8988T (cell line): Measurements from ENCODE around the gene TGFB3.
"Not testable (repeated sequence)": the region's sequence is repeated elsewhere in the genome, so short reads cannot be mapped to it uniquely, and the experiment has no call there.

ENCODE experiments used
- DNase-seq: peaks from one replicate; pipeline ENCODE4 v3.0.0; 2011

TGFB3 gene

DNA sequence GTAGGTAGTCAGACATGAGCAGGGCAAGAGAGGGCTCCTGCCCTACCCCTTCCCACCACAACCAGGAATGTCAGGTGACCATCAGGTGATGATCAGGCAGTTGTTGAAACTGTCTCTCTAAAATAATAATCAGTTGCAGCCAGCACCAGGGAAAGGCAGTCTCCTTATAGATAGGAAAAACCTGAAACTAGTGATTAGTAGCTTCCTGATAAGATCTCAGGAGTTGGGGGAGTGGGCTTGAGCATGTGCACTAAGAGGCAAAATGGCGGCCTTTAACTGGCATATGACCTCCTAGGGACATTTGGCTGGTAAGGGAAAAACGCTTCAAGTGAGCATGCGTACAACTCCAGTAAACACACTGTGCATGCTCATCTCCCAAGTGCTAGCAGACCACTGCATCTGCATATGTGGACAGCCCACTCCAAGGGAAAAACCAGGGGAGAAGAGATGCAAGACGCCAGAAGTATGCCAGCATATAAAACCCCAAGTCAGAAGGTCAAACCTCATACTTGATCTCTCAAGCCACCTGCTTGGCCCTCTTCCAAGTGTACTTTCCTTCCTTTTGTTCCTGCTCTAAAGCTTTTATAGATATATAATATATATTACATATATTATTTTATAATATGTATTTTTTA lies 37.1 kb downstream of the TGFB3 start:
- DNase-seq = no peak

DNA sequence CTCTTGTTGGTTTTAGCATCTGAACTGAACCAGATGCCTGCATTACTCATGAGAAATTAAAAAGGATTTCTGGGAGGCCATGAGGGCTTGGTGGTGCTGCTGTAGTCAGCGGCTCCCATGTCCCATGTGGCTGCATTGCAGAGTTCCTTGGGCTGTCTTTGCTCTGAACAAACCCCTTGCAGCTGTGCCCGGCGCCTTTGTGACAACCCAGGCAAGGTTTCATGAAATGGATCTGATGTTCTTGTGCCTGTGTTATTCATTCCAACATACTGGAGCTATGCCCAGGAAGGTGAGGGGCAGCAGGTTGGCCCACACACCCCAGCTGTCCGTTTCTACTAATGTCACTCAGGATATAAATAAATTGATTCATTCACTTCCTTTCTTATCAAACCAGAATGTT lies 40.8 kb downstream of the TGFB3 start:
- no peak for DNase-seq

- no peak for DNase-seq
Measured at GRCh38 chr14:75939200-75939599, 42.6 kb downstream of the TGFB3 start.

- no peak for DNase-seq
Measured at GRCh38 chr14:75934998-75935628, 46.7 kb downstream of the TGFB3 start.

GRCh38 chr14:75933712-75934296 lies 48.0 kb downstream of the TGFB3 start:
- no peak for DNase-seq

- no peak for DNase-seq
Measured at GRCh38 chr14:75928690-75929181, 53.1 kb downstream of the TGFB3 start.

DNA sequence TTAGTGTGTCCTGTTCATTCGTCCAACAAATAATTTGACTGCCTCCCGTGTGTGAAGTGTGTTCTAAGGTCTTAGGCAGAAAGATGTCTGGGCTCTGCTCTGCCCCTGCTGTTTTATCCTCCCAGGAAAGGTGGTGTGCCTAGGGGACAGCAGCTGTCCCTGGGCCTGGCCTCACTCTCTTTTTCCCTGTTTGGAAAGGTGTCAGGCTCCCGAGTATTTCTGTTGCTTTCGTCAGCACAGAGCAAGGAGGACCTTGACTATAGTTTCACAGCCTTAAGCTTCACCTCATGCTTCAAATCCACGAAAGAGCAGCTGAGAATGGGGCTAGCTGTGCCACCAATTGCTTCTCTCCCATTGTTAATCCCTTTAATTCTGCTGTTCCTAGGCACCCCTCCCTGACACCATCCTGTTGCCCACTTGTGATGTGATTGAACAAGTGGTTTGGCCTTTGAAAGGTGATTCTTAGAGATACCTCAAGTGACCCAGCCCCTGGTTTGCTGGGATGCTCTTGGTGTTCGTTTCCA lies 54.2 kb downstream of the TGFB3 start:
- DNase-seq = no peak

DNA sequence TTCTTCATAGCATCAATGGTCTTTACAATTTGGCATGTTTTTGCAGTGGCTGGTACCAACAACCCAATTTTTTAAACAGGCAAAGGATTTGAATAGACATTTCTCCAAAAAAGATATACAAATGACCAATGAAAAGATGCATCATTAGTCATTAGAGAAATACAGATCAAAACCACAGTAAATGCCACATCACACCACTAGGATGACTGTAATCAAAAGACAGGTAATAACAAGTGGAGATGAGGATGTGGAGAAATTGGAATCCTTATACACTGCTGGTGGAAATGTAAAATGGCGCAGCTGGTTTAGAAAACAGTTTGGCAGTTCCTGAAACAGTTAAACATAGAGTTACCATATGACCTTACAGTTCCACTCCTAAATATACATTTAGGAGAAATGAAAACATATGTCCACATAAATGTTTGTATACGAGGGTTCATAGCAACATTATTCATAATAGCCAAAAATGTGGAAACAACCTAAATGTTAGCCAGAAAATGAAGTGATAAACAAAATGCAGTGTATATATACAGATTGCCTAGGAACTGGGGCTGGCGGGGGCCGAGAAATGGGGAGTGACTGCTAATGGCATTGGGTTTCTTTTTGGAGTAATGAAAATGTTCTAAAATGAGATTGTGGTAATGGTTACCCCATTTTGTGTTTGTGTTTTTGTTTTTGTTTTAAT lies 55.2 kb downstream of the TGFB3 start:
- DNase-seq = no peak

GRCh38 chr14:75925141-75925840 lies 56.5 kb downstream of the TGFB3 start:
- not testable (repeated sequence) for DNase-seq

DNA sequence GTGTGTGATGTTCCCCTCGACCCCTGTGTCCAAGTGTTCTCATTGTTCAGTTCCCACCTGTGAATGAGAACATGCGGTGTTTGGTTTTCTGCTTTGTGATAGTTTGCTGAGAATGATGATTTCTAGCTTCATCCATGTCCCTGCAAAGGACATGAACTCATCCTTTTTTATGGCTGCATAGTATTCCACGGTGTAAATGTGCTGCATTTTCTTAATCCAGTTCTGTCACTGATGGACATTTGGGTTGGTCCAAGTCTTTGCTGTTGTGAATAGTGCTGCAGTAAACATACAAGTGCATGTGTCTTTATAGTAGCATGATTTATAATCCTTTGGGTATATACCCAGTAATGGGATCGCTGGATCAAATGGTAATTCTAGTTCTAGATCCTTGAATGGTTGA lies 61.4 kb downstream of the TGFB3 start:
- not testable (repeated sequence) for DNase-seq

- no peak for DNase-seq
Measured at GRCh38 chr14:75917946-75918335, 63.9 kb downstream of the TGFB3 start.

- DNase-seq = no peak
Measured at GRCh38 chr14:75917322-75917945, 64.4 kb downstream of the TGFB3 start.

GRCh38 chr14:75915045-75915444 lies 66.8 kb downstream of the TGFB3 start:
- no peak for DNase-seq

DNA sequence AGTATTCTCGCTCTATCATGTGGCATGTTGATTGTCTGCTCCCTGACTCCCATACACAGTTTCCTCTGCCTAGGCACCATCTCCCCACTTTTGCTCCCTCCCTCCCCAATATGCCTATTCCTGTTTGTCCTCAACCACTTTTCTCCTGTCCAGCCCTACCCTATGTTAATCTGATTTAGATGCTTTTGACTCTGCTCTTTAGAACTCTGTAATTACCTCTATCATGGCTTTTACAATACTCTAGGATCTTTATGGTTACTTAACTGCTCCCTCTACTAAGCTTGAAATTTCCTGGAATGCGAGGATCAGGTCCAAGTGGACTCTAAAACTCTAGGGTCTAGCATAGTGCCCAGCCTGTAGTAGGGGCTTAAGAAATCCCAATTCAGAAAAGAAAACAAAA lies 68.6 kb downstream of the TGFB3 start:
- no peak for DNase-seq

DNA sequence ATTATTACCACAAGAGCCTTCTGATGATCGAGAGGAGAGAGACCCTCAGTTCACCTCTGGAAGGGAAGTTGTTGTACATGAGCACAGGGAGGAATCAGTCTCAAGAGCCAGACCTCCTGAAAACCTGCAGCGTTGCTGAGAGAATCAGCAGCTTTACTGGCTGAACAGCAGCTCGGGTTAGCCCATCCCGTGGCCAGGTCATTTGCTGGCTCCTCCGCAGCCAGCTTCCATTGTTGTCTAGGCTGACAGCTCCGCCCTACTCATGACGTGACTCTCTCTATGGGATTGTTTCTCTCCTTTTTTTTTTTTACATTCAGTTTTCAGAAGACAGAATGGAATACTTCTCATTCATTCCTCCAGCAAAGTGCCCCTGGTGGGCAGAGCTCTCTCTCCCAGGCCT lies 69.9 kb downstream of the TGFB3 start:
- DNase-seq = no peak

- DNase-seq = no peak
Measured at GRCh38 chr14:75910048-75910447, 71.7 kb downstream of the TGFB3 start.

DNA sequence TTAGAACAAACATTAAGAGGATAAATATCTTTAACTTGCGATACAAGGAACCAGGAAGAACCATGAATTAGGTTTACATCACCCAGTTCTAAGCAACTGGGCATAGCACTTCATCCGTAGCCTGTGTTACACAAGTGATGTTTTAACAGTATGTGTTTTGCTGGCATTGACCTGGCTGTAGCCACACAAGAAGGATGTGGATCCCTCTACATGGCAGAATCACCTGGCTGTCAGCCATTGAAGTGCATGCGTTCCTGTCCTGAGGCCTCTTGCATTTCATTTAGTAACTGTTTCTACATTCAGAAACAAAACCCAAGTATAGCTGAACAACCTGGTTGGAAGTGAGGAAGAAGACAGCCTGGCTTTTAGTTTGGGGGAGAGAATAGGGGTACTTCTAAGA lies 72.2 kb downstream of the TGFB3 start:
- DNase-seq = no peak
